ENCODE results near the gene SDK1. TPM values are rescaled to one million over a fixed set of nuclear protein-coding genes. Genes with fewer than 3 reads are reported as not detected.

The SDK1 gene
- total RNA-seq, 2 donors from 2014 or later, result 19.8 to 32.4 TPM

GRCh38 chr7:4025694-4026615, 724.9 kb downstream of the SDK1 start:
- no peaks in the 10 kb centered on the region for H3K9me3 ChIP-seq
- ATAC-seq (no peak), DNase-seq (no peak)
- no peaks in the 10 kb centered on the region for H3K27me3 ChIP-seq
- H3K4me1 ChIP-seq, result peaks cover 14% of the 10 kb centered on the region
- no peak overlapping the region for H3K4me3 ChIP-seq
- H3K27ac ChIP-seq, result no peak overlapping the region
- intact Hi-C loops (cut with DNase I), result no loop called here
- no peaks in the 10 kb centered on the region for H3K36me3 ChIP-seq (replicated peaks in 1 of 2; ENCODE audit: insufficient read depth in 1 of 2, low read depth in 2 of 2)
- TF ChIP-seq CTCF (IDR thresholded peaks at IDR 0.05) (no peak), POLR2A (IDR thresholded peaks at IDR 0.05) (no peak)
- WGBS, 2 donors, result 90 to 91% methylated on average over 26 of the region's 26 CpGs

DNA sequence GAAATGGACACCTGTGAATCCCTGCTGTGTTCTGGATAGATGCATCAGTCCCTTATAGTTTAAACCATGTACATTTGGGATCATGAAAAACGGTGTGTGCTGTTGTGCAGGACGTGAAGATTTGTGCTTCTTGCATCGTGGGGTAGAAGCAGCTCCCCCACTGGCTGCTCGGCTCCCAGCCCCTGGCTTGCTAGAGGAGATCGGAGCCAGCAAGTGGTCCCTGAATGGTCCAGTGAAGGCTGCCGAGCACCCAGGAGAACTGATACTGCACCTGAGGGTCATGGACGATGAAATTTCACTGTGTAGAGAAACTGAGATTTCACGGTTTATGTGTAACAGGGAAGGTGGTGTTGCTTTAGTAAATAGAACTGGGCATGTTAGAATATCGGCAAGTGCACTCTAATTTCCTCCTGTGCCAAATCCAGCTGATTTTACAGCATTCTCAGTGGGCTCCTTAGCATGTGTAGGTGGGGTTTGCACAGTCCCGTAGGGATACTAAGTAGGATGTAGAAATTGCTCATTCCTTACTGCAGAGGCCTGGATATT, 726.0 kb downstream of the SDK1 start:
- no peak overlapping the region for H3K4me3 ChIP-seq
- WGBS, 2 donors, result 93 to 95% methylated on average over 10 of the region's 10 CpGs
- H3K4me1 ChIP-seq, result peaks cover 14% of the 10 kb centered on the region
- DNase-seq (no peak), ATAC-seq (no peak)
- H3K36me3 ChIP-seq (replicated peaks in 1 of 2; ENCODE audit: insufficient read depth in 1 of 2, low read depth in 2 of 2), result no peaks in the 10 kb centered on the region
- no peak overlapping the region for H3K27ac ChIP-seq
- TF ChIP-seq CTCF (IDR thresholded peaks at IDR 0.05) (no peak), POLR2A (IDR thresholded peaks at IDR 0.05) (no peak)
- intact Hi-C loops (cut with DNase I), result no loop called here
- no peaks in the 10 kb centered on the region for H3K27me3 ChIP-seq
- H3K9me3 ChIP-seq, result no peaks in the 10 kb centered on the region

- H3K27me3 ChIP-seq, result no peaks in the 10 kb centered on the region
- ATAC-seq (no peak), DNase-seq (no peak)
- TF ChIP-seq POLR2A (IDR thresholded peaks at IDR 0.05) (no peak), CTCF (IDR thresholded peaks at IDR 0.05) (no peak)
- H3K4me3 ChIP-seq, result no peak overlapping the region
- H3K27ac ChIP-seq, result no peak overlapping the region
- 54 to 59% methylated on average over 4 of the region's 4 CpGs for WGBS, 2 donors
- no peaks in the 10 kb centered on the region for H3K36me3 ChIP-seq (replicated peaks in 1 of 2; ENCODE audit: insufficient read depth in 1 of 2, low read depth in 2 of 2)
- intact Hi-C loops (cut with DNase I), result no loop called here
- no peaks in the 10 kb centered on the region for H3K9me3 ChIP-seq
- H3K4me1 ChIP-seq, result peaks cover 12% of the 10 kb centered on the region
These were observed 727.2 kb downstream of the SDK1 start for GRCh38 chr7:4028221-4028620.

GRCh38 chr7:4029941-4030340, 728.9 kb downstream of the SDK1 start:
- Histone ChIP-seq H3K4me3 (no peak overlapping the region), H3K4me1 (no peaks in the 10 kb centered on the region), H3K27me3 (no peaks in the 10 kb centered on the region), H3K9me3 (no peaks in the 10 kb centered on the region), H3K36me3 (replicated peaks in 1 of 2; ENCODE audit: insufficient read depth in 1 of 2, low read depth in 2 of 2) (no peaks in the 10 kb centered on the region), H3K27ac (no peak overlapping the region)
- ATAC-seq (no peak), DNase-seq (no peak)
- WGBS, 2 donors, result 92 to 95% methylated on average over 10 of the region's 10 CpGs
- intact Hi-C loops (cut with DNase I), result no loop called here
- TF ChIP-seq POLR2A (IDR thresholded peaks at IDR 0.05) (no peak), CTCF (IDR thresholded peaks at IDR 0.05) (no peak)

All from body of pancreas (tissue), 4 donors.